Psoas muscle (tissue), 8 donors: Measurements from ENCODE around the gene NME7. TPM values are rescaled to one million over a fixed set of nuclear protein-coding genes. Genes with fewer than 3 reads are reported as not detected.

Experiments
- ATAC-seq, 4 donors: fragments of 200-7000 bp; cut with Tn5 transposase; one replicate each; pipeline ENCODE4 v1.9.1; 2020; ENCODE audit warnings: moderate library complexity in 3 of 4, mild to moderate bottlenecking in 2 of 4
- DNase-seq, 2 donors: peaks; one replicate each; pipeline ENCODE4 v3.0.0-alpha.2; 2020
- H3K27ac ChIP-seq: fragments of 200-600 bp; one replicate; pipeline ENCODE4 v1.8.0; 2022
- H3K27me3 ChIP-seq, 3 donors: fragments of 200-600 bp in 1 of 3; one replicate each; pipeline versions ENCODE4 v1.6.1 to v1.8.0; 2013 to 2022; ENCODE audit warnings: low read length in 2 of 3, mild to moderate bottlenecking in 2 of 3, moderate library complexity in 1 of 3; ENCODE audit not compliant: insufficient read depth in 3 of 3
- H3K36me3 ChIP-seq, 2 donors: fragments of 200-600 bp in 1 of 2; one replicate each; pipeline versions ENCODE4 v1.6.1 to v1.8.0; 2013 to 2022; ENCODE audit warnings: low read depth in 1 of 2, mild to moderate bottlenecking in 1 of 2, moderate library complexity in 1 of 2; ENCODE audit not compliant: insufficient read depth in 1 of 2
- H3K4me1 ChIP-seq: fragments of 200-600 bp; one replicate; pipeline ENCODE4 v1.8.0; 2022
- H3K4me3 ChIP-seq: fragments of 200-600 bp; one replicate; pipeline ENCODE4 v1.8.0; 2022; ENCODE audit warnings: mild to moderate bottlenecking
- H3K9me3 ChIP-seq: fragments of 200-600 bp; one replicate; pipeline ENCODE4 v1.8.0; 2022
- WGBS, 3 donors: extraction: QIAGEN DNeasy Blood & Tissue Kit; methylation state at CpG; one replicate each; pipeline versions ENCODE4 v1.1.6 to v1.1.7; 2013; 5-methylcytosine and 5-hydroxymethylcytosine counted together
- intact Hi-C, 2 donors: fragments of 100-400 bp; cut with DNase I; formaldehyde crosslinking; loops; one replicate each; pipeline versions ENCODE4 v1.11.0 to v1.14.2; 2022
- polyA plus RNA-seq, 3 donors: library from polyadenylated mRNA; stranded (reverse); fragments of 200-250 nt; gene quantifications; one replicate each; pipeline ENCODE4 v1.2.3, GENCODE V29; 2013
- total RNA-seq, 4 donors: library from RNA; stranded (reverse); fragmentation: NEBNext Ultra II Directional in 2 of 4; extraction: Animal tissue kit (Norgen Biotek cat#: 25700) in 2 of 4; gene quantifications; one replicate each; pipeline versions ENCODE4 v1.2.1 to v1.2.4, GENCODE V29; 2021 to 2023
- TF ChIP-seq, protein P1 (sequence below): fragments of 200-600 bp; IDR thresholded peaks from one replicate; pipeline ENCODE4 v1.8.0; 2022; ENCODE audit warnings: antibody characterized with exemption
- donor health status: healthy with polysubstance abuse.
- donor health status: DM: no; HTN: no; CAD: no; lungs with moderate emphysema.
- donor health status: Bipolar disorder and iron deficiency.
- donor health status: healthy.
- donor health status: DM: yes; HTN: yes; CAD: no.
- donor health status: DM: no; HTN: no; CAD: no.
- donor health status: DM: no; HTN: no; CAD: no.
- donor health status: DM: yes; HTN: yes; CAD: no.

NME7 gene
- total and polyA plus RNA-seq, 7 donors = 3.9 to 14.1 (median 4.8) TPM

GRCh38 chr1:169305356-169305755 is 62.2 kb downstream of the NME7 start:
- no peaks in the 10 kb centered on the region for H3K36me3 ChIP-seq
- no peak for ATAC-seq
- no peaks in the 10 kb centered on the region for H3K27me3 ChIP-seq
- H3K4me3 ChIP-seq = no peak overlapping the region
- intact Hi-C loops = no loop called here
- no peaks in the 10 kb centered on the region for H3K9me3 ChIP-seq
- no peak for DNase-seq
- WGBS, 3 donors = 94 to 97% (median 97%) methylated on average over 5 of the region's 5 CpGs
- TF ChIP-seq, protein P1, sequence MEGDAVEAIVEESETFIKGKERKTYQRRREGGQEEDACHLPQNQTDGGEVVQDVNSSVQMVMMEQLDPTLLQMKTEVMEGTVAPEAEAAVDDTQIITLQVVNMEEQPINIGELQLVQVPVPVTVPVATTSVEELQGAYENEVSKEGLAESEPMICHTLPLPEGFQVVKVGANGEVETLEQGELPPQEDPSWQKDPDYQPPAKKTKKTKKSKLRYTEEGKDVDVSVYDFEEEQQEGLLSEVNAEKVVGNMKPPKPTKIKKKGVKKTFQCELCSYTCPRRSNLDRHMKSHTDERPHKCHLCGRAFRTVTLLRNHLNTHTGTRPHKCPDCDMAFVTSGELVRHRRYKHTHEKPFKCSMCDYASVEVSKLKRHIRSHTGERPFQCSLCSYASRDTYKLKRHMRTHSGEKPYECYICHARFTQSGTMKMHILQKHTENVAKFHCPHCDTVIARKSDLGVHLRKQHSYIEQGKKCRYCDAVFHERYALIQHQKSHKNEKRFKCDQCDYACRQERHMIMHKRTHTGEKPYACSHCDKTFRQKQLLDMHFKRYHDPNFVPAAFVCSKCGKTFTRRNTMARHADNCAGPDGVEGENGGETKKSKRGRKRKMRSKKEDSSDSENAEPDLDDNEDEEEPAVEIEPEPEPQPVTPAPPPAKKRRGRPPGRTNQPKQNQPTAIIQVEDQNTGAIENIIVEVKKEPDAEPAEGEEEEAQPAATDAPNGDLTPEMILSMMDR = no peak
- H3K27ac ChIP-seq = no peak overlapping the region
- no peaks in the 10 kb centered on the region for H3K4me1 ChIP-seq

- DNase-seq = no peak
- no peak for ATAC-seq
- Histone ChIP-seq H3K9me3 (no peaks in the 10 kb centered on the region), H3K4me3 (no peak overlapping the region), H3K27ac (no peak overlapping the region), H3K4me1 (no peaks in the 10 kb centered on the region), H3K36me3 (no peaks in the 10 kb centered on the region), H3K27me3 (no peaks in the 10 kb centered on the region)
- 71 to 73% (median 71%) methylated on average over 3 of the region's 3 CpGs for WGBS, 3 donors
- TF ChIP-seq, protein P1 = no peak
- intact Hi-C loops = no loop called here
Measured at GRCh38 chr1:169300854-169301253, 66.7 kb downstream of the NME7 start.

DNA sequence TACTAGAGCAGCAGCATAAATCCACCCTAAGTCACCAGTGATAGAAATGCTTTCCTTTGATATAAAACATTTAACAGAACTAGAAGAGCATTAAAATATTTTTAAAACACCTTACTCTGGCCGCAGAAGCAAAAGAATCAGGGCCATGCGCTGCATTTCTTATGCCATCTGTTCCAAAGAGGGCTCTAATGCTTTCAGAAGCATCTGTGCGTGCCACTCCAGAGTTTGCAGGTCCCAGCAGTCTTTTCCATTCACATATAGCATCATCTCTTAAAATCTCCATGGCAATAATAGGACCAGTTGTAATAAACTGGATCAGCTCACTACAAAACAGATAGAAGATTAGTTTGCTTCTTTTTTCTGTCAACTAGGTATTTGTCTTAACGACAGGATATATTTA is 69.2 kb downstream of the NME7 start:
- DNase-seq = no peak
- H3K9me3 ChIP-seq = no peaks in the 10 kb centered on the region
- WGBS, 3 donors = 87 to 90% (median 87%) methylated on average over 4 of the region's 4 CpGs
- H3K27ac ChIP-seq = no peak overlapping the region
- intact Hi-C loops = no loop called here
- no peaks in the 10 kb centered on the region for H3K4me1 ChIP-seq
- no peaks in the 10 kb centered on the region for H3K27me3 ChIP-seq
- ATAC-seq = no peak
- TF ChIP-seq, protein P1 = no peak
- no peak overlapping the region for H3K4me3 ChIP-seq
- H3K36me3 ChIP-seq = no peaks in the 10 kb centered on the region

- TF ChIP-seq, protein P1 = no peak
- intact Hi-C loops = no loop called here
- no peak for DNase-seq
- H3K4me1 ChIP-seq = no peaks in the 10 kb centered on the region
- no peaks in the 10 kb centered on the region for H3K9me3 ChIP-seq
- no peaks in the 10 kb centered on the region for H3K27me3 ChIP-seq
- no peak overlapping the region for H3K4me3 ChIP-seq
- 91 to 94% (median 94%) methylated on average over 2 of the region's 2 CpGs for WGBS, 3 donors
- H3K27ac ChIP-seq = no peak overlapping the region
- no peaks in the 10 kb centered on the region for H3K36me3 ChIP-seq
- no peak for ATAC-seq
Measured at GRCh38 chr1:169295846-169296245, 71.8 kb downstream of the NME7 start.

- intact Hi-C loops = no loop called here
- Histone ChIP-seq H3K4me1 (no peaks in the 10 kb centered on the region), H3K36me3 (no peaks in the 10 kb centered on the region), H3K27ac (no peak overlapping the region), H3K4me3 (no peak overlapping the region), H3K9me3 (no peaks in the 10 kb centered on the region), H3K27me3 (no peaks in the 10 kb centered on the region)
- WGBS, 3 donors = 95 to 100% (median 96%) methylated on average over 1 of the region's 1 CpG
- ATAC-seq (no peak), DNase-seq (no peak)
- TF ChIP-seq, protein P1 = no peak
Measured at GRCh38 chr1:169295425-169295824, 72.2 kb downstream of the NME7 start.
